ENCODE results near the gene MOK. TPM values are rescaled to one million over a fixed set of nuclear protein-coding genes. Genes with fewer than 3 reads are reported as not detected.

Gene MOK
- total RNA-seq, 2 donors from 2014 or later = 4.8 to 6.9 TPM

DNA sequence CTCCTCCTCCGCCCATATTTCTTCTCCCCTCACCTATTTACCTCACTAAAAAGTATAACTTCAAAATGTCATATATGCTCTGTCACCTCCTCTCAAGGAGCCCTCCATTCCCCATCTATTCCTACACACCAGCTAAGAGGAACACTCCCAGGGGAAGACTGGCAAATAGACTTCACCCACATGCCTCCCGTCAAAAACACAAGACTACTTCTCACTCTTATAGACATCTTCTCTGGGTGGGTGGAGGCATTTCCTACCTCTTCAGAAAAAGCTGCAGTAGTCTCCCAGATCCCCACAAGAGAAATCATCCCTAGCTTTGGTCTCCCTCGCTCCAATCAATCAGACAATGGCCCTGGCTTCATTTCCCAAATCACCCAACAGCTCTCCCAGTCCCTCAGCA lies 66.2 kb downstream of the MOK start:
- no peak for DNase-seq
- H3K9ac ChIP-seq (ENCODE audit: low read depth in 2 of 2, low read length in 2 of 2) = no peak overlapping the region
- H3K4me3 ChIP-seq = no peak overlapping the region
- H3K27ac ChIP-seq = no peak overlapping the region
- TF ChIP-seq, protein P1, sequence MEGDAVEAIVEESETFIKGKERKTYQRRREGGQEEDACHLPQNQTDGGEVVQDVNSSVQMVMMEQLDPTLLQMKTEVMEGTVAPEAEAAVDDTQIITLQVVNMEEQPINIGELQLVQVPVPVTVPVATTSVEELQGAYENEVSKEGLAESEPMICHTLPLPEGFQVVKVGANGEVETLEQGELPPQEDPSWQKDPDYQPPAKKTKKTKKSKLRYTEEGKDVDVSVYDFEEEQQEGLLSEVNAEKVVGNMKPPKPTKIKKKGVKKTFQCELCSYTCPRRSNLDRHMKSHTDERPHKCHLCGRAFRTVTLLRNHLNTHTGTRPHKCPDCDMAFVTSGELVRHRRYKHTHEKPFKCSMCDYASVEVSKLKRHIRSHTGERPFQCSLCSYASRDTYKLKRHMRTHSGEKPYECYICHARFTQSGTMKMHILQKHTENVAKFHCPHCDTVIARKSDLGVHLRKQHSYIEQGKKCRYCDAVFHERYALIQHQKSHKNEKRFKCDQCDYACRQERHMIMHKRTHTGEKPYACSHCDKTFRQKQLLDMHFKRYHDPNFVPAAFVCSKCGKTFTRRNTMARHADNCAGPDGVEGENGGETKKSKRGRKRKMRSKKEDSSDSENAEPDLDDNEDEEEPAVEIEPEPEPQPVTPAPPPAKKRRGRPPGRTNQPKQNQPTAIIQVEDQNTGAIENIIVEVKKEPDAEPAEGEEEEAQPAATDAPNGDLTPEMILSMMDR (IDR thresholded peaks at IDR 0.05) = no peak
- intact Hi-C loops (cut with DNase I) = no loop called here
- no peaks in the 10 kb centered on the region for H3K9me3 ChIP-seq
- no peaks in the 10 kb centered on the region for H3K36me3 ChIP-seq
- H3K4me1 ChIP-seq = no peaks in the 10 kb centered on the region
- H3K27me3 ChIP-seq = no peaks in the 10 kb centered on the region

DNA sequence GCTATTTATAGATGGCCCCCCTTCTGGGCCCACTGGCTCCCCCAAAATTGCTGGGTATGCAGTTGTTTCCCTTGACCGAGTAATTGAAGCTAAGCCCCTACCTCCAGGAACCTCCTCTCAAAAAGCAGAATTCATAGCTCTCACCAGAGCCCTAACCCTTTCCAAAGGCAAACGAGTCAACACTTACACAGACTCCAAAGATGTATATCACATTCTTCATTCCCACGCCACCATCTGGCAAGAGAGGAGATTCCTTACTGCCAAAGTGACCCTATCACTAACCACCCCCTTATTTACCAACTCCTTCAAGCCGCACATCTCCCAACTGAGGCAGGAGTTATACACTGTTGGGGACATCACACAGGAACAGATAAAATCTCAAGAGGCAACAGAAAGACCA lies 66.8 kb downstream of the MOK start:
- Histone ChIP-seq H3K9me3 (no peaks in the 10 kb centered on the region), H3K27me3 (no peaks in the 10 kb centered on the region), H3K4me1 (no peaks in the 10 kb centered on the region), H3K4me3 (no peak overlapping the region), H3K27ac (no peak overlapping the region), H3K36me3 (no peaks in the 10 kb centered on the region), H3K9ac (ENCODE audit: low read depth in 2 of 2, low read length in 2 of 2) (no peak overlapping the region)
- TF ChIP-seq, protein P1 (IDR thresholded peaks at IDR 0.05) = no peak
- DNase-seq = no peak
- intact Hi-C loops (cut with DNase I) = no loop called here

DNA sequence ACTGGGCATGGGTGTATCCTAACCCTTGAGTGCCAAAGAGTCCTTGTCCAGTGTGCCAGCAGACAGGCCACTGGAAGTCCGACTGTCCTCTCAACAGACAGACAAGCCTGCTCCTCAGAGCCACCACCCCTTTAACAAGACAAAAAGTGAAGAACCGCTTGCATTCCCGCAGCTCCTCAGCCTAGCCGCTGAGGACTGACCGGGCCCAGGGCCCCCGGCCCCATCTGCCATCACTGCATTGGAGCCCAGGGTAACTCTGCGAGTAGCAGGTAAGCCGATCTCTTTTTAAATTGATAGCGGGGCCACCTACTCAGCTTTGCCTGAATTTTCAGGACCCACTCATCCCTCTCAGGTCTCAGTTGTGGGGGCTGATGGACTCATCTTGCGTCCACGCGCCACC lies 68.9 kb downstream of the MOK start:
- H3K4me1 ChIP-seq = no peaks in the 10 kb centered on the region
- H3K27ac ChIP-seq = no peak overlapping the region
- intact Hi-C loops (cut with DNase I) = no loop called here
- no peaks in the 10 kb centered on the region for H3K9me3 ChIP-seq
- no peak overlapping the region for H3K9ac ChIP-seq (ENCODE audit: low read depth in 2 of 2, low read length in 2 of 2)
- no peaks in the 10 kb centered on the region for H3K27me3 ChIP-seq
- TF ChIP-seq, protein P1 (IDR thresholded peaks at IDR 0.05) = no peak
- no peak overlapping the region for H3K4me3 ChIP-seq
- no peak for DNase-seq
- H3K36me3 ChIP-seq = no peaks in the 10 kb centered on the region

DNA sequence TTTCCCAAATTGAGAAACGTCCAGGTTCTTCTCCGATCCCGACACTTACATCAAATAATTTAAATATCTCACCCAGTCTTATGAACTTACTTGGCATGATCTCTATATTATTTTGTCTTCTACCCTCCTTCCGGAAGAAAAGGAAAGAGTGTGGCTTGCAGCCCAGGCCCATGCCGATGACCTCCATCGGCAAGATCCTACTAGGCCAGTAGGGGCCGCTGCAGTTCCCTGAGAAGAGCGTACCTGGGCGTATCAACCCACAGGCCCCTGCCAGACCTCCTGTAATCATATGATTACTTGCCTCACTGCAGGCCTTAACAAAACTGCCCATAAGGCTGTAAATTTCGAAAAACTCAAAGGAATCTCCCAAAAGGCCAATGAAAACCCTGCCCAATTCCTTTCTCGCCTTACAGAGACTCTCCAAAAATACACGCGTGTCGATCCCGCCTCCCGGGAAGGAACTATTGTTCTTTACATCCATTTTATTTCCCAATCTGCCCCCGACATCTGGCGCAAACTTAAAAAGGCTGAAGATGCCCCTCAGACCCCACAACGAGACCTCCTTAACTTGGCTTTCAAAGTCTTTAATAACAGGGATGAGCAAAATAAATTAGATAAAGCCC lies 69.6 kb downstream of the MOK start:
- H3K4me3 ChIP-seq = no peak overlapping the region
- H3K27me3 ChIP-seq = no peaks in the 10 kb centered on the region
- no peaks in the 10 kb centered on the region for H3K4me1 ChIP-seq
- no peak overlapping the region for H3K27ac ChIP-seq
- TF ChIP-seq, protein P1 (IDR thresholded peaks at IDR 0.05) = peak; percentile 77
- H3K36me3 ChIP-seq = no peaks in the 10 kb centered on the region
- no peaks in the 10 kb centered on the region for H3K9me3 ChIP-seq
- peak; percentile 84 for DNase-seq
- intact Hi-C loops (cut with DNase I) = loop anchor here (2.0 kb wide), 1 partner anchor 79 kb away; no protein-coding TSS in a partner anchor
- peak overlapping the region in 1 of 2 donors; percentile 41 for H3K9ac ChIP-seq (ENCODE audit: low read depth in 2 of 2, low read length in 2 of 2)

DNA sequence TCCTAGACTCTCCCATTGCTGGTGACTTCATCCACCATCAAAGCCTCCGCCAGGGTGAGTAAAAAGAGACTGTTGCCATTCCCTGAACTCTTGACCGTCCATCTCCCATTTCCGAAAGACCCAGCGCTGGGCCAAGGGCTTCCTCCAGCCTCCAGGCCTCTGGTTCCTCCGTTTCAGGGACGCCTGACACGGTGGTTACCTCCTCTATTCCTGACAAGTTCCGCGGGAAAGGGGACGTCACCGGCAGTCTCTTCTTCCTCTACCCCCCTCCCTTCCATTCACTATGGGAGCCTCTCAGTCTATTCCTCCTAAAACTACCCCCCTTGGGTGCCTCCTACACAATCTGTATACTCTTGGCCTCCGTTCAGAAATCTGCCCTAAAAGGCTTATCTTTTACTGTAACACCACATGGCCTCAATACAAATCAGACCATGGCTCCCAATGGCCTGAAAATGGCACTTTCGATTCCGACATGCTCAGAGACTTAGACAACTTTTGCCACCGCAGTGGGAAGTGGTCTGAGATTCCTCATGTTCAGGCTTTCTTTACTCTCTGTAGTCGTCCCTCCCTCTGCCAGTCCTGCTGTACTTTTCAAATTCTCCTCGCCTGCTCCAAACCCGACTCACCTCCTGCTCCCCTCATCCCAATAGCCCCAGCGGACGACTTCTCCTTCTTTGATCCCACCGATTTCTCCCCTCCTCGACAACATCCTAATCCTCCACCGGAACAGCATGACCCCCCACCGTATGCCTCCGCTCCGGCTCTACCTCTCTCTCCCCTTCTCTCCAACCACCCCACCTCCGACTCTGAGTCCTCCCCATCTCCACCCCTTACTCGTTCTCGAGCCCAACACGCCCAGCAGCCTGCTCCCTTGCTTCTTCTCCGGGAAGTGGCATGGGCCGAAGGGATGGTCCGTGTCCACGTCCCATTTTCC lies 70.4 kb downstream of the MOK start:
- Histone ChIP-seq H3K36me3 (no peaks in the 10 kb centered on the region), H3K9ac (ENCODE audit: low read depth in 2 of 2, low read length in 2 of 2) (no peak overlapping the region), H3K4me1 (no peaks in the 10 kb centered on the region), H3K27ac (no peak overlapping the region), H3K27me3 (no peaks in the 10 kb centered on the region), H3K4me3 (no peak overlapping the region), H3K9me3 (no peaks in the 10 kb centered on the region)
- DNase-seq = no peak
- intact Hi-C loops (cut with DNase I) = loop anchor here (2.0 kb wide), 1 partner anchor 80 kb away; no protein-coding TSS in a partner anchor
- TF ChIP-seq, protein P1 (IDR thresholded peaks at IDR 0.05) = no peak
